Suppressor macrophage treated with lipopolysaccharide for 1 hour (primary cell): ENCODE measurements around the gene PIK3C2B.

Experiments
- DNase-seq, 3 donors: peaks; one replicate each; pipeline ENCODE4 v3.0.0-alpha.2; 2020 to 2022

Gene PIK3C2B

DNA sequence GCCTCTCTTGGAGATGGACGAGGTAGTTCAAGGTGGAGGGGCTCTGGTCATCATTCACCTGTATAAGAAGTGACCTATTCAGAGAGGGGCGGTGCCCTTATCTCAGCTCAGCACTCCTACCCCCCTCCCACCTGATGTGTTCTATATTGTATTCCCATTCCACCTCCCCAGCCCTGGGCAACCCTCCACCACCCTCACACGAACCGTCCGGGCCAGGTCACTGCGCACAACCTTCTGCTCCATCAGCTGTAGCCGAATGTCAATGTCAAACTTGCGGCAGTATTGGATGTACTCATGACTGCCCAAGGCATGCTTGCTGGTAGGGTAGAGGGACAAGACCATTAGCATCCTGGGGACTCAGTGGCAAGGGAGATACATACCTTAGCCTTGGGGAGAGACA lies 34.3 kb downstream of the PIK3C2B start:
- no peak for DNase-seq

DNA sequence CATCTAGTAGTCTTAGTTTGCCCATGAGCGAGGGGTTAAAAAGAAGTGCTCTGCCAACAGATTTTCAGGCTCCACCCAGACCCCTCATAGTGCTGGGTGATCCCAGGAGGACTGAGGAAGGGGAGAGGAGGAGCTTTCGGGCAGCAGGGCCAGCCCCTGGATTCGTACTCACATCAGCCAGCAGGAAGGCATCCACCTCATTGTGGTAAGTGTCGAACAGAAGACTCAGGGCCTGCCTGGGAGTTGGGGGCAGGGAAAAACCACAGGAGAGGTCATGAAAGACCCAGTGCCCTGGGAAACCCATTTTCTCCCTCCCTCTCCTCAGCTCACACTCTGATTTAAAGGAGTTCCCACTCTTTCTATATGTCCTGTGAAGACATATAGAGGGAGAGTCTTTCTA lies 34.9 kb downstream of the PIK3C2B start:
- no peak for DNase-seq

DNA sequence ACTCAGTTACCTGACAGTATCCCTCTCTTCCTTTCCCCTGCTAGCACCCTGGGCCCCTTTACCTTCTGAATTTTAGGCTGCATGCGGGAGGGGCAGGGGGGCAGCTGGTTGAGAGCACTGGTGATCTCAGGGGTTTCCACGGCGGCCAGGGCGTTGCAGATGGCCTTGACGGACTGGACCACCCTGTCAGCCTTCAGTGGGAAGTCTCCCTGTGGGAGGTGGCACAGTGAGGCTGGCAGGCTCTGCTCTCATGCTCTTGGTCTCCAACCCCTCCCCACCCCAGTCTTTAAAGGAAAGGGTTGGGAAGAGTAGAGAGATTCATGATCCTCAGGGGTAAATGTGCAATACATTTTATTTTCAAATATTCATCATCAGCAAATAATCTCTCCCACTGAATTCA lies 36.9 kb downstream of the PIK3C2B start:
- DNase-seq: no peak

DNA sequence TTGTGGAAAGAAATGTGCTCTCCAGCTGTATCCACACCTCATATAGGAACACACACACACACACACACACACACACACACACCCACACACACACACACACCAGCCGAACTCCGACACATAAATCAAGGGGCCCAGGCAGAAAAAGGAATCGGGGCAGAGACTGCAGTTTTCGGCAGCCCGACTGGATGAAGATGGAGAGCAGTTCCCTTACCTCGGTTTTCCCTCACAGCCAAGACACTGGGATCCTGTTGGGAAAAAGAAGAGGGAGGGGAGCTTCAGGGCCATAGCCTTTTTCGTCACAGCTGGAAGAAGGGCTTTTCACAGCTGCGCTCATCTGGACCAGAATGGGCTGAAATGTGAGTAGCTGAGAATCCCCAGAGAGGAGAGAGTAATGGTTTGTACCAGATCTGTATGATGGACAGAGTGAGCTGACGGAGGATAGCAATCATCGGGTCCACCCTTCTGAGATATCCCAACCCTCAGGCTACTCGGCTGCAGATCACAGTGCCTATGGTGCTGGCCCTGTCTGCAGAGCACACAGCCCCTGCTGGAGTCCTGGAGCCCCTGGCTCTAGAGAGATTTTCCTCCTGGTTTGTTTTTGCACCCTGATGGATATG lies 37.7 kb downstream of the PIK3C2B start:
- DNase-seq: no peak

DNA sequence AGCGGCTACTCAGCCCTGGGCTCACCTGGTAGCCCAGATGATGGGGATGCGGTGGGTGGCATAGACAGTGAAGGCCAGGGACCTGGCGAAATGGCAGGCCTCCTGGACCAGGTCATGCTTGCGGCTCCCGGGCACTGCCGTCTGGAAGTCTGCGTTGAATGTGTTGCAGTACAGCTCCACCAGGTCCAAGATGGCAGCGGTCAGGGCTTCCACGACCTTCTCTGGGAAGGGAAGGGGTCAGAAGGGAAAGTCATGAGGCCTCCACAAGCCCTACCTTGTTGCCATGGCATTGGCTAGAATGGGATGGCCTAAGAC lies 38.8 kb downstream of the PIK3C2B start:
- no peak for DNase-seq

DNA sequence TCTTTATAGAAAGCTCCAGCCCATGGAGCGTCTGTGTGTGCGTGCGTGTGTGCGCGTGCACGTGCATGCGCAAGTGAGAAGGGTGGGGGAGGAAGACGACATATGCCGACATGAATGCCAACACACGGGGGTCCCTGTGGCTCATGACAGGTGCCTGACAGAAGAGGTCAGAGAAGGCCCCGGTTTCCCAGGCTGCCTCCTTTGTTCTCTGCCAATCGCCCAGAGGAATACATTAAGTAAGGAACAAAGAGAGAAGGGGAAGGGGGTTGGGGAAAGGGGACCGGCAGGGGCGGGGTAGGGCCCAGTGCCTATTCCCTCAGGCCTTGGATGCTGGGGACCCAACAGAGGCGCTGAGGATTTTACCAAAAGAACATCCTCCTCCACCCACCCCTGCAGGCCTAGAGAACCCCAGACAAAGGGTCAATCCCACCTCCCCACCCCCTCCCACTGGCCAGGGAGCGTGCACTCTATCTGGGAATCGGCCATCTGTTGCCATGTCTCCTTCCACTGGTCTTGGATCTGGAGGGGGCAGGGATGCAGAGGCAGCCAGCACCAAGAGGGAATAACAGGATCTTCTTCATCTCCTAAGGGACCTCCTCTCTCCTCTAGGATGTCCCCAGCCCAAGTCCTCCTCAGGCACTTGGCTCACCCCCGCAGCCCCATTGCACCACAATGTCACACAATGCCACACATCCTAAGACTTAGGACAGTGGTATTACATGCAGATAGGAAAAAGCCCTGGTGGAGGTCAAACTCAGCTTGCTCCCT lies 39.4 kb downstream of the PIK3C2B start:
- no peak for DNase-seq

DNA sequence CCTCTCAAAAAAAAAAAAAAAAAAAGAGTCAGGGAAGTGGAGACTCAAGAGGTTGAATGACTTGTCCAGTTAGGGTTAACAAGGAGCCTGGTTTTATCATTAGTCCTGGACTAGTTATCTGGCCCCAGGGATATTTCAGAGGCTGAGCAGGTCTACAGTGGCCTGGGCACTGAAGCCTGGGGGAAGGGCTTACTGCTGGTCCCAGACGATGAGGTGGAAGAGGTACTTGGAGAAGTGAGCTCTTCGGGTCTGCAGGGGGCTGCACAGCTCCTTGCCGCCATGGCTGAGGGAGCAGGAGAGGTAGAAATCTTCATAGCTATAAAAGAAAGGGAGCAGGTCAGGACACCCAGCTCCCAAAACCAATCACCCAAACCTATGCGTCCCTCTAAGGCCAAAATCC lies 40.1 kb downstream of the PIK3C2B start:
- DNase-seq: no peak

DNA sequence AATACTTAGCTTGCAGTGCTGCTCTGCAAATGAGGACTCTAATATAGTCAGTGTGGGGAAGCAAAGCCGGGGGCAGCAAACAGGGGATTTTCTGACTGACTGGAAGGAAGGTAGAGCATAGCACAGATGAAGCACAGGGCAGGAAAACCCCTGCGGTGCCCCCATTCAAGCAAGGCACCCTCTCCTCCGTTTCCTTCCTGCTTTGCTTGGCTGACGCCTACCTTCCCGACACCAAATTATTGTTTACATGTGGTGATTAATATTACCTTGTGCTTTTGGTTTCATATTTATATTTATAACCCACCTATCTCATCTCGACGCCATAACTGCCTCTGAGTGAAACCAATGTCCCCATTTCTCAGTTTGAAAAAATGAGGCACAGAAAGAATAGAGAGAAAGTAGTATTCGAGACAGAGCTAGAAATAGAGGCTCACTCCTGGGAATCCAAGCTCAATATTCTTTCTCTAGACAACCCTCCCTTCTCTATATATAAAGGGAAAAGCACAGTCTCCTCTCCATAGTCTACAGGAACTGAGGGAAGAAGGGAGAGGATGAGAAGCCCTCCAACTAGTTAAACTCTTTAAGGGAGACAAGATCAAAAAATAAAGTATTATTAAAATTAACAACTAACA lies 41.3 kb downstream of the PIK3C2B start:
- DNase-seq: peak; percentile 56 to 71 (median 68)

DNA sequence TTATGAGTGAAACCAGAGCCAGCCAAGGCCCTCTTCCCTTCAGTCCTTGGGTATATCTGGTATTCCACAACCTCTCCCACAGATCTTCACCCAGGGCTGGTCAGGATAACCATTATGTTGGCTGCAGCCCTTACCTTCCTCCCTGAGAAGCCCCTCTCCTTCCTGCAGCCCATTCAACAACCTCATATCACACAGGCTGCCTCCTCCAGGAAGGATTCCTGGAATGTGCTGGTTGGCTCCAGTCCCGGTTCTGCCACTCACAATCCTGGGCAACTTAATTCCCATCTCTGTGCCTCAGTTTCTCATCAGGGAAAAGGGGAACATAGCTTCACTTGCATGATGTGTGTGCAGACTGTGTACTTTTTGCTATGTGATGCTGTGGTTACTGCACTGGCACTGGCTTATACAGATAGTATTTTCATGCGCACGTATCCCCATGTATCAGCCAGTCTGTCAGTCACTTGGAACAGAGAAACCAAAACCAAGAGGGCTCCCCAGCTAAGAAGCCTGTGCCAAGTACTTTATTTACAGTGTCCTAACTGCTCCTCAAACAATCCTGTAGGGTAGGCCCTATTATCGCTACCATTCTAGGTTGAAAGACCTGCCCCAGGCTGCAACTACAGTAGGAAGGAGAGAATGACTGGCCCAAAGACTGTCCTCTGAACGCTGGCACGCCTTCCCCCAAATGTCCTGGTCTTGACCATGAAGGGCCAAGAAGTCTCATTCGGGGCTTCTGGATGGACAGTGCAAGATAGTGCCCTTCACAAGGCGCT lies 43.1 kb downstream of the PIK3C2B start:
- no peak for DNase-seq

DNA sequence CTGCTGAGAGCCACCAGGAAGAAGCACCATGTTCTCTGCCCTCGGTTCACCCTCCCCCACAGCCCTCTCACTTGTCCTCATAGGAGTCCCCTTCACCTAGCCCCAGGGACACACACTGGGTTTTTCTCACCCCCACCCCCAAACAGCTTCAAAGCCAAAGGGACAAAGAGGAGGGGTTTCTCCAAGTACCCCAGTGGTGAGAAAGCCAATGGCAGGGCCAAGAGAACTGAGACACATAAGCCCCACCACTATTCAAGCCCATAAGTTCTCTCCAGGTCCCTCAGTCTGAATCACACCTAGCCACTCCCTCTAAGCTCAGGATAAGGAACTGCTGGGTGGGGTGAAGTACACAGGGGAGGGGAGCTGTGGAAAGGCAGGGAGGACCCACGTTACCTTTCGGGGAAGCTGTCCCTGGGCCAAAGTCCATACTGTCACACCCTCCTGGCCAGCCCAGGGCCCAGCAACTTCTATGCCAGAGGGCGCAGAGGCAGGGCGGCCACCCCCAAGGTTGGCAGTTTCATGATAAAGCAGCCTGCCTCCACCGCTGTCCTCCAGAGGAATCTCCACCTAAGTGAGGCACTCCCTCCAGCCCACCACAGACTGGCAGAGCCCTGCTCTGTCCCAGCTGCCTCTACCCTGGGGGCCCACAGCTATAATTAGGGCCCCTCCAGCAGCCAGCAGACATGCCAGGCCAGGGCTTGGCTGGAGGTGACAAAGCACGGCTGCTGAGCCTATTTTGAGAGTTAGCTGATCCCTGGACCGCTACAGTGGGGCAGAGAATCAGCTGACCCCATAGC lies 43.9 kb downstream of the PIK3C2B start:
- no peak for DNase-seq

DNA sequence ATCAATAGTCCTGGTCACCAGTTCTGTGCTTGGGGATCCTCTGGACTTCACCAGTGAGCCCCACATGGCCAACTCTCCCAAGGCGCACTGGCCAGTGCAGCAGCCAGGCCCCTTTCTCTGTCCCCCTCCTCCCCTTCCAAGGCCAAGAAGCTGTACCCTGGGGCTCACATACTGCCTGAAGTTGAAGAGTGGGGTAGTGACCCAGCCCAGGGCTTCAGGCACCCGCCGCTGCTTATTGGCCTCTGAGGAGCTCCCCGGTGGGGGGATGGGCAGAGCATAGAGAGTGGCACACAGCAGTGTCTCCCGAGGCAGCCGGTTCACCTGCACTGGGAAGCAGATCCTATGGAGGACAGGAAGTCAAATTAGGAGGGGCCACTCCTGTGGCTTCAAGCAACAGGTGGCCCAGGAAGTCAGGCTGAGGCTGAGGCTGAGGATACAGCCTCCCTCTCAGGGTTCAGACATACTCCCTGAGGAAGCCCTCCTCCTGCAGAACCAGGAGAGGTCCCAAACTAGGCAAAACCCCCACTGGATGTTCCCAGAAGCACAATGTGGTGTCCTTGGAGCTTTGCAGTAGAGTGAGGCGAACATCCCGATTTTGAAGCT lies 44.8 kb downstream of the PIK3C2B start:
- DNase-seq: no peak

DNA sequence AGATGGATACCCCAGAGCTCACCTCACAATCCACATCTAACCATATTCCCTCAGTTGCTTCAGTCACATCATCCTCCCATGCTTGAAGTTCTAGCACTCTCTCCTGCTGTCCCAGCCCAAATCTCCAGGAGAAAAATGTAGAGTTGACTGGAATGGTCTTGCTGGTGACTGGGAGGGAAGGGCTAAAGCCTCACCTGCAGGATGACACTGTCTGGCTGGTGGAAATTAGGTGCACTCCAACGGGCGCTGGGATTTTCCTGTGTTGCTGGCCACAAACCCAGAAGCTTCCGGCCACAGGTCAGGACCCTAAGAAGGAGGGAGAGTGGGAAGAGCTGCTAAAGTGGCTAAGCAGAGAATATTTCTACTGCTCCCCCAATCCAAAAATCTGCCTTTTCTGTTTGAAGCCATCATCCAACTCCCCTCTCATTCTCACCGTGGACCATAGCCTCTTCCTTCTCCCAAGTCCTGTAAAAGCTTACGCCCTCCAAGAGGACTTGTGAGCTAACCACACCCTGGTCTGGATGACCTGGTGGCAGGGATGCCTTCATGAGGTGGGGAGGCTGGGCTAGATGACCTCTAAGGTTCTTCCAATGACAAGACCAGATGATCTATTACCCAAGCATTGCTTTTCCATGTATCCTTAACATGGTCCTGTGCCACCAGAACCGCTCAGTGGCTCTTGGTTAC lies 45.5 kb downstream of the PIK3C2B start:
- DNase-seq: no peak

DNA sequence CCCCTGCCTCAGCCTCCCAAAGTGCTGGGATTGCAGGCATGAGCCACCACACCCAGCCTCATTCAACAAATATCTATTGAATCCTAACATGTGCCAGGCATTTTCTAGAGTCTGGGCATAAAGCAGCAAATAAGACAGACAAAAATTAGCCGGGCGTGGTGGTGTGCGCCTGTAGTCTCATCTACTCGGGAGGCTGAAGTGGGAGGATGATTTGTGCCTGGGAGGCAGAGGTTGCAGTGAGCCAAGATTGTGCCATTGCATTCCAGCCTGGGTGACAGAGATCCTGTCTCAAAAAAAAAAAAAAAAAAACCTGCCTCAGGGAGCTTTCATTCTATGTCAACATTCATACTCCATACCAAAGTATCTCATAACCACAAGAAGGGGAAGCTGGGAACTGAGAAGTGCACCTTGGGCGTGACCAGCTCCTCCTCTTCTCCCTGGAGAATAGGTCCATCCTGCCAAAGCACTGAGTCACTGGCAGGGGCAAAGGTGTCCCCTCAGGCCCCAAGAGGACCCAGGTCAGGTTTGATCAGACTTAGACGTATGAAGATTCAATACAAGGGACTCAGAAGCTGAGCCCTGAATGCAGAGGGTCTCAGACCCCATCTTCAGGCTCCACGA lies 46.2 kb downstream of the PIK3C2B start:
- DNase-seq: no peak

DNA sequence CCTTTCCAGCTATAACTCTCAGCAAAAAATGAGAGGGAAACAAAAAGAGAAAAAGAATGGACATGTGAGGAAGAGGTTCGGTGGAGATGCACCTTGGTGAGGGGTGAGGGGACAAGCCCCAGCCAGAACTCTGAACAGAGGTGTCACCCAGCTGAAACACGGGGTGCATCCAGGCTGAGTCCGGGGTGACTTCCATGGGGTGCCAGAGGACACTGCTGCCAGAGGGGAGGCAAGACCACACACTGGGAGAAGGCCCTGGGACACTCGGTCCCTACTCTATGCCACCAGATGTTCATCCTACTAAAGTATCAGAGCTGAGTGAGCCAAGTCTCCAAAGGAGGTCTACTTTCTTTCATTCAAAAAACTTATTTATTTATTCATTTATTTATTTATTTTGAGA lies 46.9 kb downstream of the PIK3C2B start:
- no peak for DNase-seq

DNA sequence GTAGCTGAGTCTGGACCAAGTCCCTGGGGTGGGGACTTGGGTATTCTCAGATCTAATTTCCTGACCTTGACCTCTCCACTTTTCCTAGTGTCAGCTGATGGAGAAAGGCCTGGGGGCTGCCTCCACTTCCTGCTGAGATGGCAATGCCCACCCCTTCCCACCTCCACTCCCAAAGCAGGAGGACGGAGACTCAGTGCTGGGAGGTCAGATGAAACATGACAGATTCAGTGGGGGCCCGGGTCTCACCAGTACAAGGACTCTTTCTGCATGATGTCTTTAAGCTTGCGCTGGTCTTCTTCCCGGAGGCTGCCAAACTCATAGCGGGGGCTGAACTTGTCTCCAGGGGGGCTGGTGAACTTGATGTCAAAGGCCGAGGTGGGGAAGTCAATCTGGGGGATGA lies 47.4 kb downstream of the PIK3C2B start:
- no peak for DNase-seq

DNA sequence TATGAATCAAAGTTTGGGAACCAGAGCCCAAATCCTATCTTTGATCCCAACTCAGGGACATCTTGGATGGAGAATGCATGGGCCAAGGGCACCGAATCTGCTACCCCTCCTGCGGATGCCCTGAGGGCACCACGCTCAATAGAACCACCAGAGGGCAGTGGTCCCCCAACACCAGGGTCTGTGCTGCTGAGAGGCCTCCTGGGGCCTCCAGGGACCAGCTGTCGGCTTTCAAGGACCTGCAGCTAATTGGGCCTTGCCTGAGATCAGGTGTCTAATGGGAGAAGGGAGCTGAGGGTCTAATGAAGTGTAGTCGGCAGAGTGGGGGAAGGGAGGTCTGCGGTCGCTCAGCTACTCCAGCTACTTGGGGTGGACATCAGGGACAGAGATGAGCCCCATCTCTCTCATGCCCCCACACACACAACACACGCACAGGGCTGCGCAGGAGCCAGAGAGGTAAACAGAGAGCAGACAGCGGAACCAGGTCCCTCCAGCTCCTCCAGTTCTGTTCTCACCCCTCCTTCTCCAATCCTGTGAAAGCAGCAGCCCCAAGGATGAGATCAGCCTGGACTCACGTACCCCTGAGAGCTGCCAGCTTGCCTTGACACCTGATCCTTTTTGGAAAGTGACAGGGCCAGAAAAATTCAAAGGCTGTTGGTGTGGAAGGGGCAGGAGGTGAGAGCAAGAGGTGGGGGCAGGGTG lies 48.0 kb downstream of the PIK3C2B start:
- peak; percentile 76 to 88 (median 87) for DNase-seq

DNA sequence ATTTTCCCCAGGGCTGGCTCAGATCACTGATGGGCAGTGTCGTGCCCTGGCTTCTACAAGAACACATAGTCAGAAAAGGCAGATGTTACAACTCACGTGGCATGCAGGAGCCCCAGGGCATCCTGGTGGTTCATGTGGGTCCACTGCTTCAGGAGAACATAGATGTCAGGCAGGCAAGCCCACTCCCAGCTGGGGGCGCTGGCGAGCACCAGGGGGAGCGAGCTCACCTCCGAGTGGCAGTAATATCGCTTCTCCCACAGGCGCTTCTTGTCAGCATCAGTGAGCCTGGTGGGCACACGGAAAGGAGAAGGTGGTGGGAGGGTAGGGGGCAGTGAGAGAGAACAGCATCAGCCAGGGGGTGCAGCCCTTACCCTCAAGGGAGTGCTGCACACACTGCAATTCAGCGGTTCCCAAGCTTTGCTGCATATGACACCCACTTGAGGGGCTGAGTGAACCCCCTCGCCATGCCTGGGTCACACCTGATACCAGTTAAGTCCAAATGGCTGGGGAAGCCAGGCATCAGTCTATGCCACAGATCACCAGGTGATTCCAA lies 48.7 kb downstream of the PIK3C2B start:
- DNase-seq: peak; percentile 54 to 79 (median 60)
